OCI-LY1 (cell line): ENCODE results near the gene FBXO8.

Experiments used
- CTCF ChIP-seq: fragments of 200-600 bp; sonication (generic), shearing (Covaris generic); IDR thresholded peaks from 2 replicates; pipeline ENCODE4 v1.5.1; 2017; ENCODE audit warnings: mild to moderate bottlenecking, antibody characterized with exemption, low read length, moderate library complexity, mixed read lengths
- EZH2 ChIP-seq: fragments of 200-600 bp; sonication (generic), shearing (Covaris generic); IDR thresholded peaks from 2 replicates; pipeline ENCODE4 v1.8.0; 2017; ENCODE audit warnings: borderline replicate concordance, mixed run types, mild to moderate bottlenecking, antibody characterized with exemption, low read length, moderate library complexity, mixed read lengths

- TF ChIP-seq CTCF (no peak), EZH2 (no peak)
These were observed 94.0 kb downstream of the FBXO8 start for GRCh38 chr4:174189392-174190015.
